ENCODE results near the gene RNF151. TPM values are rescaled to one million over a fixed set of nuclear protein-coding genes. Genes with fewer than 3 reads are reported as not detected.

RNF151 gene
- total RNA-seq, 2 experiments from 2014 or later, result not detected

DNA sequence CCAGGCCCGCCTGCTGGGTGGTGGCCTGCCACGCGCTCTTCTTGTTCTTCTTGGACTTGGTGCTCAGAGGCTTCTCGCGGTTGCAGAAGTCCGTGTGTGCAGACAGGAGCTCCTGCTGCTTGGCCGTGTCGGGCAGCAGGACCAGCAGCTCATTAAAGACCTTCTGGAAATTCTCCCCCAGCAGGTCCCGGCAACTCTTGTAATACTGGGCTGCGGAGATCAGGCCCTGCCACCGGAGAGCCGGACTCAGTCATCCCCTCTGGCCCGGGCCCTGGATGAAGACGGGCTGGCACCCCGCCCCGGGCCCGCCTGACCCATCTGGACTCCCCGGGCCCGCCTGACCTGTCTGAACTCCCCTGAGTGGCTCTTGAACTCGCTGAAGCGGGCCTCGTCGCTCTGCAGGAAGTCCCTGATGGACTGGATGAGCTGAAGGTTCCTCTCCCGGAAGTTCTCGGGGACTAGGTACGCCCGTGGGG lies 31.7 kb downstream of the RNF151 start:
- no peaks in the 10 kb centered on the region; the same call in 1 of the 2 replicates for H4K20me1 ChIP-seq (ENCODE audit: insufficient read depth, low read length)
- no peaks in the 10 kb centered on the region for H3K9me3 ChIP-seq (ENCODE audit: low read length)
- H2AFZ ChIP-seq (ENCODE audit: low read length), result no peak overlapping the region
- no peaks in the 10 kb centered on the region for H3K9me2 ChIP-seq (ENCODE audit: insufficient read depth, low read length)
- TF ChIP-seq EZH2phosphoT487 (IDR thresholded peaks at IDR 0.05; ENCODE audit: borderline replicate concordance, low read depth, low read length), result no peak
- TF ChIP-seq, protein P1, sequence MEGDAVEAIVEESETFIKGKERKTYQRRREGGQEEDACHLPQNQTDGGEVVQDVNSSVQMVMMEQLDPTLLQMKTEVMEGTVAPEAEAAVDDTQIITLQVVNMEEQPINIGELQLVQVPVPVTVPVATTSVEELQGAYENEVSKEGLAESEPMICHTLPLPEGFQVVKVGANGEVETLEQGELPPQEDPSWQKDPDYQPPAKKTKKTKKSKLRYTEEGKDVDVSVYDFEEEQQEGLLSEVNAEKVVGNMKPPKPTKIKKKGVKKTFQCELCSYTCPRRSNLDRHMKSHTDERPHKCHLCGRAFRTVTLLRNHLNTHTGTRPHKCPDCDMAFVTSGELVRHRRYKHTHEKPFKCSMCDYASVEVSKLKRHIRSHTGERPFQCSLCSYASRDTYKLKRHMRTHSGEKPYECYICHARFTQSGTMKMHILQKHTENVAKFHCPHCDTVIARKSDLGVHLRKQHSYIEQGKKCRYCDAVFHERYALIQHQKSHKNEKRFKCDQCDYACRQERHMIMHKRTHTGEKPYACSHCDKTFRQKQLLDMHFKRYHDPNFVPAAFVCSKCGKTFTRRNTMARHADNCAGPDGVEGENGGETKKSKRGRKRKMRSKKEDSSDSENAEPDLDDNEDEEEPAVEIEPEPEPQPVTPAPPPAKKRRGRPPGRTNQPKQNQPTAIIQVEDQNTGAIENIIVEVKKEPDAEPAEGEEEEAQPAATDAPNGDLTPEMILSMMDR (conservative IDR thresholded peaks at IDR 0.05; ENCODE audit: low read length), result no peak
- no peak for DNase-seq (ENCODE audit: low spot score)
- H3K4me1 ChIP-seq (ENCODE audit: insufficient read depth, low read length, poor library complexity, severe bottlenecking), result peaks cover 8% of the 10 kb centered on the region
- POLR2A ChIA-PET, result no interaction called here
- no peak overlapping the region for H3K4me3 ChIP-seq (ENCODE audit: low read depth, low read length, poor library complexity, severe bottlenecking)
- H3K36me3 ChIP-seq (ENCODE audit: insufficient read depth, low read length), result peaks cover 80% of the 10 kb centered on the region
- no peak overlapping the region for H3K4me2 ChIP-seq (ENCODE audit: low read length)
- no peaks in the 10 kb centered on the region; the same call in 1 of the 2 replicates for H3K79me2 ChIP-seq (ENCODE audit: insufficient read depth, low read depth, low read length)
- H3K27ac ChIP-seq (ENCODE audit: low read depth, low read length, poor library complexity, severe bottlenecking), result no peak overlapping the region
- CTCF ChIA-PET (ENCODE audit: unreplicated experiment), result no interaction called here
- intact Hi-C loops (cut with micrococcal nuclease; ENCODE audit: unreplicated experiment), result no loop called here
- no TSS peak for BruUV-seq (replicated peaks)

DNA sequence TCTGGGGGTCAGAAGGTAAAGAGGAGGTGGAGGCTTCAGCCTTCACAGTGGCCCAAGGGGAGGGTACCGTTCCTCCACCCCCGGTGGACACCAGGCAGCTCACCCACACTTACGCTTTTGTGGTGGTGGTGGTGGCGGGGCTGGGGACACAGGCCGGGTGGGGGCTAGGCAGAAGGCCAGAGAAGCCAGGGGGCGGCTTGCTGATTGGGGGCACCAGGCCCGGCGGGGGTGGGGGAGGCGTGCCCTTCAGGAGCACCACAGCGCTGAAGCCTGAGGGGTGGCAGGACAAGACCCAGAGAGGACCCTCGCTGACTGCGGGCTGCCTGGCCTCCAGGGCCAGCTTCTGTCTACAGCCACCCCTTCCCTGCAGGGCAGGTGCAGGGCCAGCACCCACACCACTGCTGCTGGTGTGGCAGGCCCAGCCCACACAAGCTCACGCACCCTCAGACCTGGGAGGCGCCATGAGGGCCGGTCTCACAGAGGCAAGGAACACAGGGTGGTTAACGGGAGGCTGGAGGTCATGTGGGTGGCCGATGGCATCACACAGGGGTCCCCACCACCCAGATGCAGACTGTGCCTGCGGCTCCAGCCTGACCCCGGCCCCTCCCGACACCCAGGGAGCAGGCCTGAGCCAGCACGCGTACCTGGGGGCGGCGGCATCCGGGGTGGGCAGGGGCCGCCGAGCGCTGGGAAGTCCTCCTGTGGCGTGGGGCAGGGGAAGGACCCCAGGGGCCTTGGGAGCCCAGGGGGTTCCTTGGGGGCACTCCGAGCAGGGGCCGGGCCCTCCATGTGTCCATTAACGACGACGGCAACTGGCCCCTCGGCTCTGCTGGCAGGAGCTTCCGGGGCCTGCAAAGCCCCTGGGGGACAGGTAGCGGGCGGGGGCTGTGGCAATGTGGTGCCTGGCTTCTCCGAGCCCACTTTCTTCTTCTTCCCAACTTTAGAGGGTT lies 32.5 kb downstream of the RNF151 start:
- peaks cover 84% of the 10 kb centered on the region for H3K36me3 ChIP-seq (ENCODE audit: insufficient read depth, low read length)
- CTCF ChIA-PET (ENCODE audit: unreplicated experiment), result no interaction called here

More for the DNA sequence above, 32.5 kb downstream of the RNF151 start:
- Histone ChIP-seq H2AFZ (ENCODE audit: low read length) (no peak overlapping the region), H3K4me2 (ENCODE audit: low read length) (no peak overlapping the region), H3K4me3 (ENCODE audit: low read depth, low read length, poor library complexity, severe bottlenecking) (no peak overlapping the region), H3K27ac (ENCODE audit: low read depth, low read length, poor library complexity, severe bottlenecking) (no peak overlapping the region), H3K79me2 (ENCODE audit: insufficient read depth, low read depth, low read length) (no peaks in the 10 kb centered on the region; the same call in 1 of the 2 replicates), H3K4me1 (ENCODE audit: insufficient read depth, low read length, poor library complexity, severe bottlenecking) (peaks cover 4% of the 10 kb centered on the region), H3K9me3 (ENCODE audit: low read length) (no peaks in the 10 kb centered on the region), H3K9me2 (ENCODE audit: insufficient read depth, low read length) (no peaks in the 10 kb centered on the region), H4K20me1 (ENCODE audit: insufficient read depth, low read length) (no peaks in the 10 kb centered on the region; the same call in 1 of the 2 replicates)
- POLR2A ChIA-PET, result no interaction called here
- no peak for DNase-seq (ENCODE audit: low spot score)
- TF ChIP-seq EZH2phosphoT487 (IDR thresholded peaks at IDR 0.05; ENCODE audit: borderline replicate concordance, low read depth, low read length), result no peak
- TF ChIP-seq, protein P1 (conservative IDR thresholded peaks at IDR 0.05; ENCODE audit: low read length), result no peak
- BruUV-seq (replicated peaks), result no TSS peak
- intact Hi-C loops (cut with micrococcal nuclease; ENCODE audit: unreplicated experiment), result no loop called here

Data from OCI-LY7 (cell line).